Effector memory CD4-positive, alpha-beta T cell (primary cell): ENCODE data around the gene NEDD4L.

Experiments
- DNase-seq, 3 donors: peaks; one replicate each; pipeline ENCODE4 v3.0.0-alpha.2; 2020
- H3K27ac ChIP-seq: 2 replicates; pipeline ENCODE4 v1.7.0; 2013; ENCODE audit warnings: mild to moderate bottlenecking, low read length, moderate library complexity; ENCODE audit not compliant: insufficient read depth, poor library complexity, severe bottlenecking
- H3K27me3 ChIP-seq: replicated peaks from 2 replicates; pipeline ENCODE4 v1.7.0; 2013; ENCODE audit warnings: mild to moderate bottlenecking, low read length; ENCODE audit not compliant: insufficient read depth, control insufficient read depth, poor library complexity, severe bottlenecking
- H3K36me3 ChIP-seq: 2 replicates; pipeline ENCODE4 v1.7.0; 2013; ENCODE audit warnings: mild to moderate bottlenecking, low read length, moderate library complexity; ENCODE audit not compliant: control insufficient read depth, insufficient read depth
- H3K4me1 ChIP-seq: 2 replicates; pipeline ENCODE4 v1.7.0; 2013; ENCODE audit warnings: low read length, mild to moderate bottlenecking; ENCODE audit not compliant: control insufficient read depth, insufficient read depth, poor library complexity, severe bottlenecking
- H3K4me3 ChIP-seq: 2 replicates; pipeline ENCODE4 v1.7.0; 2013; ENCODE audit warnings: low read length, low read depth, mild to moderate bottlenecking; ENCODE audit not compliant: insufficient read depth, poor library complexity, severe bottlenecking
- H3K9me3 ChIP-seq: 2 replicates; pipeline ENCODE4 v1.7.0; 2013; ENCODE audit warnings: mild to moderate bottlenecking, low read length, moderate library complexity; ENCODE audit not compliant: control insufficient read depth

Gene NEDD4L

GRCh38 chr18:58397385-58398132 is 353.5 kb downstream of the NEDD4L start:
- DNase-seq, result no peak
- H3K4me3 ChIP-seq, result no peak overlapping the region
- H3K27ac ChIP-seq, result no peak overlapping the region
- H3K27me3 ChIP-seq, result no peaks in the 10 kb centered on the region
- H3K9me3 ChIP-seq, result no peaks in the 10 kb centered on the region
- H3K4me1 ChIP-seq, result no peaks in the 10 kb centered on the region
- no peaks in the 10 kb centered on the region for H3K36me3 ChIP-seq

DNA sequence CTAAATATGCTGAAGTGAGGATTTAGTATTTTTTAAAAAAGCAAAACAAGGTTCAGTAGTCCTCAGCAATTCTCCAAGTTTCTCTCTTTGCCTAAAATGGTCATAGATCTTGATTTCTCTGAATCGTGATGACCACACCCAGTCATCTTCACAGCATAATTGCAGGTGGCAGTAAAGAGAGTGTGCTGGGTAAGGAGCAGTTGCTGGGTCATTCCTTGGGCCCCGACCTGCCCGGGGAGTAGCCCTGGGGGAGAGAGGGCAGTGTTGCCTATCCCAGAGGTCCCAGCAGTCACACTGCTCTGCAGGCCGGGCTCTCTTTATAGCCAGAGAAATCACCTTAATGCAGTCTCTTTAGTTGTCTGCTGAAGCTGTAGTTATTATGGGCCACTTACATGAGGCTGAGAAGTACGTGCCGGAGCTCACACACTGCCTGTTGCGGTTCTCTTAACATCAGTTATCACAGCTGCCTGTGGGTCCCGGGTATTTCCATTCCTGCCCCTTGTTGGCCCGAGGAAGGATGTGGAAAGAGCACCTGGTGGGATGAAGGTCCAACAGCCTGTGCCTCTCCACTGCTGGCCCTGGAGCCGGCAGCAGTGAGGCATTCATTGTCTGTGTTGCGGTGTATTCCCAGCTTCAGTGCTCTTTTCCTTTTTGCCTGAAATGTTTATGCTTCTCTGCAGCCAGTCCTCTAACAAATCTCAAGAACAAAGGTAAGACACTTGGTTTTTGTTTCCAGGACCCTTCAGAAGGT is 354.8 kb downstream of the NEDD4L start:
- Histone ChIP-seq H3K4me1 (no peaks in the 10 kb centered on the region), H3K27ac (no peak overlapping the region)

GRCh38 chr18:58400331-58400870 is 356.4 kb downstream of the NEDD4L start:
- DNase-seq, result no peak
- Histone ChIP-seq H3K27me3 (no peaks in the 10 kb centered on the region), H3K4me3 (no peak overlapping the region), H3K4me1 (no peaks in the 10 kb centered on the region), H3K27ac (no peak overlapping the region), H3K9me3 (no peaks in the 10 kb centered on the region), H3K36me3 (no peaks in the 10 kb centered on the region)

More for the DNA sequence above, 354.8 kb downstream of the NEDD4L start:
- H3K27me3 ChIP-seq, result no peaks in the 10 kb centered on the region
- DNase-seq, result no peak
- no peaks in the 10 kb centered on the region for H3K9me3 ChIP-seq
- H3K36me3 ChIP-seq, result no peaks in the 10 kb centered on the region
- H3K4me3 ChIP-seq, result no peak overlapping the region

DNA sequence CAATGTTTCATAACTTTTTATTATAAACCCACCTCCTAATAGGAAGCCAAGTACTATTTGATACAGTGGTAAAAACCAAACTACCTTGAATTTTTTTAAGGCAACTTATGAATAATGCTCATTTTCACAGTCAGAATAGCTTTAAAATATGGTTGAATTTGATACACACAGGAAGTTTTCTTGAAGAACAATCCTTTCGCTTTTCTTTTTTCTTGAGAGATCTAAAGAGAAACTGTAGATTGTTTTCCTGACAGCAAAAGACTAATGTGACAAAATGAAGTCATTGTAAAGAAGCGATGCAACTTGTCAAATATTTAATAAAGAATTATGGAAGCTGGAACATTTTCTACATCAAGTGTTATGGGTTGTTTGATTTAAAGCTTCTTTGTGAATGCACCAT is 357.2 kb downstream of the NEDD4L start:
- Histone ChIP-seq H3K4me3 (no peak overlapping the region), H3K27me3 (no peaks in the 10 kb centered on the region), H3K9me3 (no peaks in the 10 kb centered on the region), H3K36me3 (no peaks in the 10 kb centered on the region), H3K4me1 (no peaks in the 10 kb centered on the region), H3K27ac (no peak overlapping the region)
- DNase-seq, result no peak

- Histone ChIP-seq H3K27ac (no peak overlapping the region), H3K4me3 (no peak overlapping the region), H3K9me3 (no peaks in the 10 kb centered on the region), H3K4me1 (no peaks in the 10 kb centered on the region), H3K27me3 (no peaks in the 10 kb centered on the region), H3K36me3 (no peaks in the 10 kb centered on the region)
- DNase-seq, result no peak
Measured at GRCh38 chr18:58402247-58402646, 358.2 kb downstream of the NEDD4L start.

GRCh38 chr18:58402951-58403702 is 359.1 kb downstream of the NEDD4L start:
- no peak overlapping the region for H3K27ac ChIP-seq
- no peak overlapping the region for H3K4me3 ChIP-seq
- H3K27me3 ChIP-seq, result no peaks in the 10 kb centered on the region
- H3K4me1 ChIP-seq, result no peaks in the 10 kb centered on the region
- no peak for DNase-seq
- no peaks in the 10 kb centered on the region for H3K9me3 ChIP-seq
- no peaks in the 10 kb centered on the region for H3K36me3 ChIP-seq

DNA sequence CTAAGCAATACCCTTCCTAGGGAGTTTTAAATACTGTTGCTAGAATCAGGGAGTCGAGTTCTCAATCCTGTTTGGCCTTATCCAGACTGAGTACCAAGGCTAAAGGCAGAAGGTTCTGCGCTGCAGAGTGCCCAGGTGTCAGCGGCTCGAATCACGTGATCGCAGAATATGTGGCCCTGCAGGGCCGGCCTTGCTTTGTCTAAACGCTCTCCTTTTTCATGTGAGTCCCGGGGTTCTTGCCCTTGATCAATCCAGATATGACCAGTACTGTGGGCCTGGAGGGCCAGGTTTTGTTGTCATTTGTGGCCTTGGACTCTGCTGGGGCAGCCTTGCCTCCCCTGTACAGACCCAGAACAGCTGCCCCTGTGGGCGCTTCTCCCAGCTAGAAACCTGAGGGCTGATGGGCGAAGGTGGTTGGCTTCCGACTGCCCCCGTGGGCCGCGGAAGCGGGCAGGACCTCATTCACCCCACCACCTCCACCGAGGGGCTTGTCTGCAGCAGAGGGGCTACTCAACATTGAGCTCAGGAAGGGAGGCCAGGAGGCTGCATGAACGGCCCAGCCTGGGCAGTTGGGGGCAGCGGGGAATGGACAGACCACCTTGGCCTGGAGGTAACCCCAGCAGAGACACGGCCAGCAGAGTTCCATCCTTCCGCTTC is 359.9 kb downstream of the NEDD4L start:
- H3K27ac ChIP-seq, result no peak overlapping the region
- no peak for DNase-seq
- no peaks in the 10 kb centered on the region for H3K4me1 ChIP-seq
- no peaks in the 10 kb centered on the region for H3K9me3 ChIP-seq
- H3K36me3 ChIP-seq, result no peaks in the 10 kb centered on the region
- H3K27me3 ChIP-seq, result no peaks in the 10 kb centered on the region
- no peak overlapping the region for H3K4me3 ChIP-seq

- Histone ChIP-seq H3K27me3 (no peaks in the 10 kb centered on the region), H3K9me3 (no peaks in the 10 kb centered on the region)
Measured at GRCh38 chr18:58405107-58405898, 361.3 kb downstream of the NEDD4L start.

GRCh38 chr18:58407263-58407648 is 363.2 kb downstream of the NEDD4L start:
- no peaks in the 10 kb centered on the region for H3K9me3 ChIP-seq
- no peak for DNase-seq
- no peaks in the 10 kb centered on the region for H3K4me1 ChIP-seq
- no peak overlapping the region for H3K4me3 ChIP-seq
- no peaks in the 10 kb centered on the region for H3K27me3 ChIP-seq
- H3K36me3 ChIP-seq, result no peaks in the 10 kb centered on the region
- no peak overlapping the region for H3K27ac ChIP-seq

More at GRCh38 chr18:58405107-58405898, 361.3 kb downstream of the NEDD4L start:
- no peaks in the 10 kb centered on the region for H3K4me1 ChIP-seq
- no peak overlapping the region for H3K4me3 ChIP-seq
- H3K27ac ChIP-seq, result no peak overlapping the region
- no peaks in the 10 kb centered on the region for H3K36me3 ChIP-seq
- no peak for DNase-seq
